ENCODE data around the gene ASXL1. TPM values are rescaled to one million over a fixed set of nuclear protein-coding genes. Genes with fewer than 3 reads are reported as not detected.

Gene ASXL1
- 18.7 and 40.4 TPM in 2 replicates for total RNA-seq

GRCh38 chr20:32357869-32358631 is at the start of gene ASXL1:
Gene ASXL1, plus strand, starts transcription at chr20:32358331. Its CDS starts 445 bp downstream, at chr20:32358776.

Other genes starting within 250 kb of the ASXL1 start
- 33.7 and 46.9 TPM in 2 replicates for gene TM9SF4, start 248.6 kb upstream of the ASXL1 start, total RNA-seq
- gene PLAGL2, start 150.6 kb upstream of the ASXL1 start, total RNA-seq, result 5.0 and 6.3 TPM in 2 replicates
- 42.2 and 60.5 TPM in 2 replicates for gene POFUT1, start 150.5 kb upstream of the ASXL1 start, total RNA-seq
- 16.0 and 16.2 TPM in 2 replicates for gene KIF3B, start 80.7 kb upstream of the ASXL1 start, total RNA-seq
- 16.0 and 24.5 TPM in 2 replicates for gene NOL4L, start 227.0 kb downstream of the ASXL1 start, total RNA-seq